ENCODE data around the gene SERPINA6.
"Not testable (repeated sequence)": the region's sequence is repeated elsewhere in the genome, so short reads cannot be mapped to it uniquely, and the experiment has no call there.

The SERPINA6 gene

DNA sequence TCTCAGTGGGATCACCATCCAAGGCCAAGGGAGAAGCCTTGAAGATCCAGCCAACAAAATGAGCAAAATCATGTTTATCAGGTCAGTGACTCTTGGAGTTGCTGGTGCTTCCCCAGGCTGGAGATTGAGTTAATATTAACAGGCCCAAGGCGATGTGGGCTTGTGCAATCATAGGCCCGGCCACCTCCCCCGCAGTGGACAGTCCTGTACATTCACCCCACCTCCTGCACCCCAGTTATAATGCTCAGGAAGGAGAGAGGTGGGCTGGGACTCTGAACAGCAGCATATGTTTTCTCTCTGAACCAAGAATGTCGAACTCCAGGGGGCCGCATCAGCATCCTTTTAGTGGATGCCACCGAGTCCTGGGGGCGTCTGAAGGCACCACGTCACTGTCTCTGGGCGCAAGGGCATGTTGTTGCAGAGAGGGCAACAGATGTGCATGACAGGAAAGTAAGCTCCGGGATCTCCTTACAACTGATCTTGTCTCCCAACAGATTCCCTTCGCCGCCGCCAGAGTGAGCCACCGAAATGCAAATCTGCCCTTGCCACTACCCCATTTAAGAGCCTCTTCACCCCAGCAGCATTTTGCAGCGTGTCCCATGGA lies 32.2 kb upstream of the SERPINA6 start:
- DNase-seq (ENCODE audit: insufficient read length, low spot score) = no peak

DNA sequence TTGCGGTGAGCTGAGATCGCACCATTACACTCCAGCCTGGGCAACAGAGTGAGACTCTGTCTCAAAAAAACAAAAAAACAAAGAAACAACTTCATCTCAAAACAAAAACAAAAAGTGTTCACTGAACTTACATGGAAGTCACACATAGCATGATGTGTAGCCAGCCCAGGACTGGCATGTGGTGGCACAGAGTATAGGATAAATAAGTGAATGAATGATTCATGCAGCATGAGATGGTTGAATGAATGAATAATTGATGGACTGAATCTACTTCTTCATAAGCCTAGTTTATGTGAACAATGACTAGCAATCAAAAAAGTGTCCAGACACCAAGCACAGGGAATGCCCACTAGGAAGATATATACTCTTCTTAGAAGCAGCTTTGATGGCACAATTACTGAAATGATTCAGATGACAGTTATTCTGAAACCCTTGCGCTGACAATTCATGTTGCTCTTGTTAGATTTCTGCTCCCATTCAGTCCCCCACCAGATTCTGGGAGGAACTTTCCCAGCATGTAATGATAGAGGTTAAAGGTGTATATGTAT lies 31.6 kb upstream of the SERPINA6 start:
- DNase-seq (ENCODE audit: insufficient read length, low spot score) (no peak), FAIRE-seq (no peak)

More for the DNA sequence above, 32.2 kb upstream of the SERPINA6 start:
- FAIRE-seq = no peak

DNA sequence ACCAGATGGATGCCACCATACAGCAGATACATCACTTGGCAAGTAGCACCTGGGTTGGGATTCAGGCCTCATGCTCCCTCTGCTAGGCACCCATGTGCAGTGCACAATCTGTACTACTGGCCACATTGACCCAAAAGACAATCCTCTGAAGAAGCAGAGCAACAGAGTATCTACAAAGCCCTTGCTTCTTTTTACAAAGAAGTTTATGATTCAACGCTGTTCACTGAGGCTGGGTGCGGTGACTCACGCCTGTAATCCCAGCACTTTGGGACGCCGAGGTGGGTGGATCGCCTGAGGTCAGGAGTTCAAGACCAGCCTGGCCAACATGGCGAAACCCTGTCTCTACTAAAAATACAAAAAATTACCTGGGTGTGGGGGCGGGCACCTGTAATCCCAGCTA lies 31.1 kb upstream of the SERPINA6 start:
- FAIRE-seq; DNase-seq (ENCODE audit: insufficient read length, low spot score): not testable (repeated sequence)

DNA sequence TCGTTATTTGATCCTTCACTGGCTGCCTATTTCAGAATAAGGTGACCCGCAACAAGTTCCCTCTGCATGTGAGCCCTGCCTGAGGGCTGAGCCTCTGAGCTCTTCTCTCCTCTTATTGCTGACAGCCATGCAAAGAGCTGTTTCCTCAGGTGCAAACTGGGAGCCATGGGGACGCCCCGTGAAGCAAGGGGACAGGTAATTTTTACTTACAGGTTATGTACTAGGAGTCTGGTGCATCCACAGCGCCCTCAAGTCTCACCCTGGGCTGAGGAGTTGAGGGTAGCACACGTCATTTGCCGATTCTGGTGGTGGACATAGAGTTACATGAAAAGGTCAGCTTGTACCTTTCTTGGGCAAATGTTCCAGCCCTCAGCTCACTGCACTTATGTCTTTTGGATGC lies 26.1 kb upstream of the SERPINA6 start:
- DNase-seq (ENCODE audit: insufficient read length, low spot score) (no peak), FAIRE-seq (no peak)

DNA sequence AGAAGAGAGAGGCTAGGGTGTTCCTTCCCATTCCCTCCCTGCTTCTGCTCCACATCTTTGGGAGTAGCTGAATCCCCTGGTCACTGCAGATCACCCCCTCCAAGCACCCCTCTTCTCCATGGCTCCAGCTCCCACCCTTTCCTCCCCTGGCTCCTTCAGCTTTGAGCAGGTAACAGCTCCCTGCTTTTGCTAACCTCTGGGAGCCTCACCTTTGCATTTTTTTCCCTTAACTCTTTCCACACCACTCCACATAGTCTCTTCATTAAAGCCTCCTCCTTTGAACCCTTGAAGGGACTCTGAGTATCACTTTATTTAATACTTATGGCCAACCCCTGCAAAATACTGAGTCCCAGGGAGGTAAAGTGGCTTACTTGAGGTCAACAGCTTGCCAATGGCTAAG lies 25.7 kb upstream of the SERPINA6 start:
- no peak for FAIRE-seq

DNA sequence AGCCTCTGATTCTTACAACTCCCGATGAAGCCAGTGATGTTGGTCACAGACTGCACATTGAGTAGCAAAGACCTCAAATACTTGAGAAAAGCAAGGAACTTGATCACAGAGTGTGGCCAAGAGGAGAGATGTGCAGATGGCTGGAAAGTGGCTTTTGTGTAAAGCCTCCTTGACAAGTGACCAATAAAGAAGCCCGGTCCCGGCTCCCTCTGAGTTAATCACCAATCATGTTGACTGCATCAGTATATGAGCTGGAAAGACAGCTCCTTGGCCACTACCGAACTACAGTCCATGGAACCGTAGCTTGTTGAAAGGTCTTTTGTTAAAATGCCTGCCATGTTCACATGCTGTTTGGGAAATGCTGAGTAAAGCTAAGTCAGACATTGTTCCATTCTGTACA lies 23.7 kb upstream of the SERPINA6 start:
- no peak for DNase-seq (ENCODE audit: insufficient read length, low spot score)
- FAIRE-seq = no peak

More for the DNA sequence above, 25.7 kb upstream of the SERPINA6 start:
- DNase-seq (ENCODE audit: insufficient read length, low spot score) = no peak

DNA sequence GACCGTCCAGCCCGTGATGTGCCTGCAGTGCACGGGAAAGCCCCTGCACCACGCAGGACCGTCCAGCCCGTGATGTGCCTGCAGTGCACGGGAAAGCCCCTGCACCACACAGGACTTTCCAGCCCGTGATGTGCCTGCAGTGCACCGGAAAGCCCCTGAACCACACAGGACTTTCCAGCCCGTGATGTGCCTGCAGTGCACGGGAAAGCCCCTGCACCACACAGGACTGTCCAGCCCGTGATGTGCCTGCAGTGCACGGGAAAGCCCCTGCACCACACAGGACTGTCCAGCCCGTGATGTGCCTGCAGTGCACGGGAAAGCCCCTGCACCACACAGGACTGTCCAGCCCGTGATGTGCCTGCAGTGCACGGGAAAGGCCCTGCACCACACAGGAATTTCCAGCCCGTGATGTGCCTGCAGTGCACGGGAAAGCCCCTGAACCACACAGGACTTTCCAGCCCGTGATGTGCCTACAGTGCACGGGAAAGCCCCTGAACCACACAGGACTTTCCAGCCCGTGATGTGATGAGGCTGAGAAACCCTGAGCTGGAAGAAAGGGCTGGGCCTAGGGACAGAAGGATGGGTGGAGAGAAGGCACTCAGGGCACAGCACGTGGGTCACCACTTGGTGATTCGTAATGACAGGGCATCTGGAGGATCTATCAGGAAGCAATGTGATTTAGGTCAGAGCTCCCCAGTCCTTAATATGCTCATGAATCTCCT lies 23.1 kb upstream of the SERPINA6 start:
- not testable (repeated sequence) for FAIRE-seq; DNase-seq (ENCODE audit: insufficient read length, low spot score)

DNA sequence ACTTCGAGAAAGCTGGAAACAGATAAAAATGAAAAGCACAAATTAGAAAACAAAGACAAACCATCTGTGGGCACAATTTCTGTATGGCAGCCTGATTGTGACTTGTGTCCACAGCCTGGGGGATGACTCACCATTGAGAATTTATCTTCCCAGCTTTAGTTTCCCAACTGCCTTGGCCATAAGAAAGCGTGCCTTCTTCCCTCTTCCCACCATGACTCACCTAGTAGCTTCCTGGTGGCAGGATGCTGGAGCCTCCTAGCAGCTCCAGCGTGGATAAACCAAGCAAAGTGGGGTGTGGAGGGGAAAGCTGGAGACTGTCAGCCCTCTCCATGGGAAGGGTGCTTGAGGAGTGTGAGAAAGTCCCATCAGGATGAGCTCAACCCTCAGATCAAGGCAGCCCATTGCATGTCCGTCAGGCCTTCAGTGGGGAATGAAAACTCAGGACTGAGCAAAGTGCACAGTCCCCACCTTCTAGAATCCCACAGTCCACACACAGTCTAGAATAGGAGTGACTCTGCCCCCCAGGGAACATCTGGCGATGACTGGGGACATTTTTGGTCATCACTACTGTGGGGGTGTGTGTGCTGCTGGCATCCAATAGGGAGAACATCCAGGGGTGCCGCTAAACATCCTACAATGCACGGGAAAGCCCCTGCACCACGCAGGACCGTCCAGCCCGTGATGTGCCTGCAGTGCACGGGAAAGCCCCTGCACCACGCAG lies 22.4 kb upstream of the SERPINA6 start:
- no peak for FAIRE-seq
- DNase-seq (ENCODE audit: insufficient read length, low spot score) = peak; percentile 80

DNA sequence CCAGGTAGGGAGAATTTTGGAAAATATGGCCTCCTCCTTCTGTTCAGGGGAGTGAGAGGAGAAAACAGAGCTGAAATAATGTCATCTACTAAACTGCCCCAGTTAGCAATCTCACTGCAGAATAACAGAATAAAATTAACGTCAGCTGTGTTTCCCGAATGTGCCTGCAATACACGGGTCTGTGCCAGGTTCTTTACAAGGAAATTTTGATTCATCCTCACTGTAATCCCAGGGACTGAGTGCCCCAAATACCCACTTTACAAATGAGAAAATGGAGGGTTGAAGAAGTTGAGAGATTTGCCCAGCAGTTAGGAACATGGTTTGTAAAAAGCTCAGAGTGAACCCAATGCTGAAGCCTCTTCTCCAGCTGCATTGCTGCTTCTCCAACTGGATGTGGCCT lies 21.3 kb upstream of the SERPINA6 start:
- FAIRE-seq (no peak), DNase-seq (ENCODE audit: insufficient read length, low spot score) (no peak)

DNA sequence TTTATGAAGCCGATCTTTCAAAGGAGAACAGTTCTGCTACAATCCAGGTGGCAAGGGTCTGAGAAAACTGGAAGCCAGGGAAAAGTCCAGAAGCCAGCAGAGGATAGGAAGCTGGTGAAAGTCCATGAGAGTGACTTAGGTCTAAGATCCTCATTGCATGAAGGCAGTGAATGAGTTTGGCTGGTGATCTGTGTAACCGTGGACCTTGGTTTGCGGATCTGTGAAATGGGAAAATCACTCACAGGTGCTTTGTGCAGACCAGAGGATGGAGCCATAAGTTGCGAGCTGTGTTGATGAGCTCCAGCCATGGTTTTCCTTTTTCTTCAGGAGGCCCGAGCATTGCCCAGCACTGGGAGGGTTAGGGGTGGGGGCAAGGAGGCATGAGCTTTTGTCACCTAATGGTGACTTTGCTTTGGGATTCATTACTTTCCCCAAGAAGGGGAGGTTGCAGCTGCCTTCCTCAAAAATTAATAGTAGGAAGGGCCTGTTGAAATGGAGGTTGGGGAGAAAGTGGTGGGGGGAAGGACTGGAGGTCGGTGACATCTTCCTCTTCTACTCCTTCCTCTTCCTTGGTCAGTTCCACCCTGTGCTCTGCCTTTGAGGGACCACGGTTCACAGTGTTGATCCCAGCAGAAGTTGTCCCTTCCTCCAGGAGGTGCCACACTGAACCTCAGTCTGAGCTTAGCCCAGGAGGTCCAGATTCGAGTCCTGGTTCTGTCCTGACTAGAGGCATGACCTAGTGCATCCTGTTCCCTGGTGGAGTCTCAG lies 20.3 kb upstream of the SERPINA6 start:
- FAIRE-seq (no peak), DNase-seq (ENCODE audit: insufficient read length, low spot score) (no peak)

DNA sequence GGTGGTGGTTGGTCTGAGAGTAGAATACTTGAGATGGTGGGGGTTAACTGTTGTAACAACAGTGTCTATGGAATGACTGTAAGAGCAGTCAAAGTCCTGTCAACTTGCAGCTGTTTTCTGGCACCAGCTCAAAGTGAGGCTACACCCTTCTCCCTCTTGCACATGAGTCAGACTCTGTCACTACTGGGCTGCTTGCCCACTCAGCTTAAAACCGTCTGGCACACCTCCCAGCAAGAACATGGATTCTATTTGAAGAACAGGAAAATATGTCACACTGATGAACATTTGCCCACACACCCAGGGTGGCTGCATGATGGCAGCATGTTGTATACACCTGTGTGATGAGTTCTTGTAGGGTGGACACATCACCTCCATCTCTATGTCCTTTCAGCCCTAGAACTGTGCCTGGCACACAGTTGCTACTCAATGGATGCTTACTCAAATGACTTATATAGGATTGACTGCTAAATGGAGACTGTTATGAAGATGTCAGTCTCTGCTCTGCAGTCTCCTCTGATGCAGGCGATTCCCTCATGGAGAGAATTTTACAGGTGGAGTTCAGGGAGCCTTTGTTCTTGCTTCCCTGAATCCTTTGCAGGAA lies 19.3 kb upstream of the SERPINA6 start:
- peak; percentile 44 for FAIRE-seq

DNA sequence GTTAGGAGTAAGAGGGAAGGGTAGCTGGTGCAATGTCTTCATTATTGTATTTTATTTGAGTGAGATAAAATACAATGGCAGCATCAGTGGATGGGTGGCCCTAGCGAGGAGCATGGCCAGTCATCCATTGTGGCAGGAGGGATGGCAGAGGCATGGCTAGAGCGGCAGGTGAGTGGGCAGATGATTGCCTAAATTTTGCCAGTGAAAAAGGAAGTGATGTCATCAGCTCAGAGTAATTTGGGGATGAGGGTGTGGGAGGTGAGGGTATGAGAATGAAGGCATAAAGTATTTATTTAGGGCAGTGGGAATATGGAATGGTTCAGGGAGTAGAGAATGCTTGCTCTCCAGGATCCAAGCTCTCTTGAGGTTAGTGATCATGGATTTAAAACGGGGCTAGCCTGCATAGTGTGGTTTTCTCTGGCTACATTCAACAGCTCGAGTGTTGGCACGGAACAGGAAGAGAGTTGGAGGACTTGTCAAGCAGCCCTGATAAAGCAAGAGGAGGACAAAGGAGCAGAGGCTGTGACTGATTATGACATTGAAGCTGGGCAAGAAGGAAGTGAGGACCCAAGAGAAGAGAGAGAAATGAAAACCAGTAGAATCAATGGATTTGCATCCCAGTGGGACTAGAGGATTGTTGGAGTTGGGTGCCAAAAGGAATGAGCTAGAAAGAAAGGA lies 18.7 kb upstream of the SERPINA6 start:
- no peak for FAIRE-seq

More for the DNA sequence above, 19.3 kb upstream of the SERPINA6 start:
- DNase-seq (ENCODE audit: insufficient read length, low spot score) = peak; percentile 88

DNA sequence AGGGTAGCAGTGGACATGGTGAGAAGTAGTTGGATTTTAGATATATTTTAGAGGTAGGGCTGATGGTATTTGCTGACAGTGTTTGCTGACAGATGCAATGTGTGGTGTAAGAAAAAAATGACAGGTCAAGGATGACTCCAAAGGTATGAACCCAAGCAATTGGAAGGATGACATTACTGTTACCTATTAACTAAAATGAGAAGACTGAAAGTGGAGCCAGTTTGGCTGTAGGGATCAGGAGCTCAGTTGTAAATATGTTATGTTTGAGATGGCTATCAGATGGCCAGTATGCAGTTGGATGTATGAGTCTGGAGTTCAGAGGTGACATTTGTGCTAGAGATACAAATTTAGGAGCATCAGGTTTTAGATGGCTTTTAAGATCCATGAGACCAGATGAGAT lies 17.4 kb upstream of the SERPINA6 start:
- FAIRE-seq = no peak
- DNase-seq (ENCODE audit: insufficient read length, low spot score) = no peak

More for the DNA sequence above, 18.7 kb upstream of the SERPINA6 start:
- DNase-seq (ENCODE audit: insufficient read length, low spot score) = no peak

DNA sequence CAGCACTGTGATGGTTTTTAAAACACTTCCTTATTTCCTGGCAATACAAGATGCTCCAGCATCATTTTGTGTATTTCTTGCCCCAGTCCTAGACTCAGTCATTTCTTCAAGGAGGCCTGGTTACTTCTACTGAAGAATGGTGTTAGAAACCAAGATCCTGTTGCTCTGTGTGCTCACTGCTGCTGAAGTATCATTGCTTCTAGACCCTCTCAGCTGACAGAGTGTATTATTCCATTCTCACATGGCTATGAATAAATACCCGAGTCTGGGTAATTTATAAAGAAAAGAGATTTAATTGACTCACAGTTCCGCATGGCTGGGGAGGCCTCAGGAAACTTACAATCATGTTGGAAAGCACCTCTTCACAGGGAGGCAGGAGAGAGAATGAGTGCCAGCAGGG lies 14.9 kb upstream of the SERPINA6 start:
- DNase-seq (ENCODE audit: insufficient read length, low spot score) = no peak
- no peak for FAIRE-seq

DNA sequence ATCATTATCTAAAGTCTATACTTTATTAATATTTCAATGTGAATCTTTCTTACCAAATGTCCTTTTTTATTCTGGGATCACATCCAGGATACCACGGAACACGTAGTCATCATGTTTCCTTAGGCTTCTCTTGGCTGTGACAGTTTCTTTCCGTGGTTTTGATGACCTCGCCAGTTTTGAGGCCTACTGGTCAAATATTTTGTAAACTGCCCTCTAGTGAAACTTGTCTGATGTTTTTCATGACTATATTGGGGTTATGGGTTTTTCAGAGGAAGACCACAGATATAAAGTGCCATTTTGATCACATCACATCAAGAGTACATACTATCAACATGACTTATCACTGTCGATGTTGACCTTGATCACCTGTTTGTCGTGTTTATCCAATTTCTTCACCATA lies 14.1 kb upstream of the SERPINA6 start:
- FAIRE-seq (no peak), DNase-seq (ENCODE audit: insufficient read length, low spot score) (no peak)

DNA sequence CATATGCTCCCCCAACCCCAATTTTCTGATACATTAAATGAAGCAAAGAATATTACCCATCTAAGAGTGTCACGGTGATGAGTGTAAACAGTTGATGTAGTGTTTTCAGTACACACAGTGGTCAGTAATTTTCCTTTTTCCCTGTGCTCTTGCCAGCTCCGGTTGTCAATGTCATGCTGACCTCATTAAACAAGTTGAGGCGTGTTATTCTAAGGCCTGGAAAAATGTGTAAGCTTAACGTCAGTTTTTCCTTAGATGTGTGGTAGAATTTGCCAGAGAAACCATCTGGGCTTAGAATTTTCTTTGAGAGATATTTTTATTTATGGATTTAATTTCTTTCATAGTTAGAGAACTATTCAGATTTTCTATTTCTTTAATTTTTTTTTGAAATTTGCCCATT lies 11.7 kb upstream of the SERPINA6 start:
- no peak for DNase-seq (ENCODE audit: insufficient read length, low spot score)

DNA sequence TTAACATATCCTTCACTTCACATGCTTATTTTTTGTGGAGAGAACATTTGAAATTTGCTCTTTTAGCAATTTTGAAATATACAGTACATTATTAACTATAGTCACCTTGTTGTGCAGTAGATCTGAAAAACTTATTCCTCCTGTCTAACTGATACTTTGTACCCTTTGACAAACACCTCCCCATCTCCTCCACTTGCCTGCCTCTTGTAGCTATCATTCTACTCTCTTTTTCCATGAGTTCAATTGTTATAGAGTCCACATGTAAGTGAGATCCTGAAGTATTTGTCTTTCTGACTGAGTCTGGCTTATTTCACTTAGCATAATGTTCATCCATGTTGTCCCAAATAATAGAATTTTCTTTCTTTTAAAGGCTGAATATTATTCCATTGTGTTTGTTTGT lies 9.5 kb upstream of the SERPINA6 start:
- DNase-seq (ENCODE audit: insufficient read length, low spot score) (no peak), FAIRE-seq (no peak)

More for the DNA sequence above, 11.7 kb upstream of the SERPINA6 start:
- no peak for FAIRE-seq

DNA sequence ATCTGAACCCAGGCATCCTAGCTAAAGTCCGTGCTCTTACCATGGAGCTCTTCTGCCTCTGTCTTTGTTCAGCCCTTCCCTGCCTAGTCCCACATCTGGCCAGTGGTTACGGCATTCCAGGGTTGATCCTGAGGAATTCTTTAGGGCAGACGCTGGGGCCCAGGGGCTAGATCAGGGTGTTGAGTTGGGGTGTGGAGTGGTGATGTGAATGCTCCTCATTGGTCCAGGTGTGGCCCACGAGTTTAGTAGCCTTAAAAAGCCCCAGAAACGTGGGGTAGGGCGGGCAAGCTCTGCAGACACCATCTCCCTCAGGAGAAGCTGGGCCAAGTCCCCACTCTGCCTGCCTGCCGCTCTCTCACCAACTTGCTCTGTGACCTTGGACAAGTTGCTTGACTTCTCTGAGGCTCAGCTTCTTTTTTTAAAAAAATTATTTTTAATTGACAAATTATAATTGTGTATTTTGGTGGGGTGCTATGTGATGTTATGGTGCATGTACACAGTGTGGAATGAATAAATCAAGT lies 9.0 kb upstream of the SERPINA6 start:
- FAIRE-seq (no peak), DNase-seq (ENCODE audit: insufficient read length, low spot score) (no peak)

DNA sequence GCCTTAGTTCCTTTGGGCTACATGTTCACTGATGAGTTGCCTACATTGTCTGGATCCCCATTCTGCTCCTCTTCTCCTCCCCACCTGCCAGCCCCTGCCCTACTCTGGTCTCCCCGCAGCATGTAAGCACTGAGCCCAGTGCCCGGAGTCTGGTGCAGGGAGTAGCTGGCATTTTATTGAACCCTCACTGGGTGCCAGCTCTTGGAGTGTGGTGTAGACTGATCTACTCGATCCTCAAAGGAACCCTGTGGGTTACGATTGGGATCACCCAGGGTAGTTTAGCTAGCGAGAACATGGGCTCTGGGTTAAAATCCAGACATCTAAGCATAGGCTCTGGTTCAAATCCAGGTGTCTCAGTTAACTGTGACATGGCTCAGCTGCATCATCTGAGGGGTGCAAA lies 8.3 kb upstream of the SERPINA6 start:
- DNase-seq (ENCODE audit: insufficient read length, low spot score) = no peak
- no peak for FAIRE-seq

DNA sequence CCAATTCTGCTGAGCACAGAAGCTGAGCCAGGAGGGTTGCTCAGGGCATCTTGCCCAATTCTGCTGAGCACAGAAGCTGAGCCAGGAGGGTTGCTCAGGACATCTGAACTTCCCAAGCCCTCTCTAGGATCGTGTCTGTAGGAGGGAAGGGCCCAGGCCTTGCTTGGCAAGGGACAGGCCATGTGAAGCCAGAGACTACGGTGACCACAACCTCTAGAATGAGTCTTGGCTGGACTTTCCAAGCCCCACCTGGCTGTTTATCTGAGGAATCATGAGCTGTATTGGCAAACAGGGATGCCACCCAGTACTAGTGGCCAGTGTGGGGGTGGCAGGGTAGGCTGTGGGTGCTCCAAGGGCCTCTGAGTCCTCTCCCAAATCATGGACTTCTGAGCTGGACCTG lies 7.7 kb upstream of the SERPINA6 start:
- FAIRE-seq = no peak

More for the DNA sequence above, 7.7 kb upstream of the SERPINA6 start:
- DNase-seq (ENCODE audit: insufficient read length, low spot score) = no peak

All from HTR-8/SVneo (cell line).